Neutrophil (primary cell): Measurements from ENCODE around the gene BLVRB.

Experiments
- H3K27ac ChIP-seq: fragments of 200-600 bp; sonication (generic); 2 replicates; pipeline ENCODE4 v1.5.1; 2016; ENCODE audit warnings: mild to moderate bottlenecking, moderate library complexity
- H3K27me3 ChIP-seq: fragments of 200-600 bp; sonication (generic); 2 replicates; pipeline ENCODE4 v1.6.0; 2016; ENCODE audit warnings: mild to moderate bottlenecking
- H3K36me3 ChIP-seq: fragments of 200-600 bp; sonication (generic); 2 replicates; pipeline ENCODE4 v1.5.1; 2017
- H3K4me1 ChIP-seq, 2 experiments: fragments of 200-600 bp in 1 of 2; sonication (generic) in 1 of 2; 1 replicate in 1 of 2; 2 replicates in 1 of 2; pipeline versions ENCODE4 v1.5.1 to v1.6.1; 2013 to 2016; ENCODE audit warnings: low read depth in 1 of 2, low read length in 1 of 2, mild to moderate bottlenecking in 1 of 2, moderate library complexity in 1 of 2; ENCODE audit not compliant: control insufficient read depth in 1 of 2, insufficient read depth in 1 of 2
- H3K4me3 ChIP-seq, 2 experiments: fragments of 200-600 bp in 1 of 2; sonication (generic) in 1 of 2; 1 replicate in 1 of 2; 2 replicates in 1 of 2; pipeline ENCODE4 v1.5.1; 2013 to 2016; ENCODE audit warnings: low read depth in 1 of 2, low read length in 1 of 2, mild to moderate bottlenecking in 1 of 2, moderate library complexity in 1 of 2
- H3K9me3 ChIP-seq: fragments of 200-600 bp; sonication (generic); 2 replicates; pipeline ENCODE4 v1.5.1; 2016
- TF ChIP-seq, protein P1 (sequence below): fragments of 200-600 bp; sonication (generic); IDR thresholded peaks from 2 replicates; pipeline ENCODE4 v1.5.1; 2016; ENCODE audit warnings: antibody characterized with exemption

The BLVRB gene

DNA sequence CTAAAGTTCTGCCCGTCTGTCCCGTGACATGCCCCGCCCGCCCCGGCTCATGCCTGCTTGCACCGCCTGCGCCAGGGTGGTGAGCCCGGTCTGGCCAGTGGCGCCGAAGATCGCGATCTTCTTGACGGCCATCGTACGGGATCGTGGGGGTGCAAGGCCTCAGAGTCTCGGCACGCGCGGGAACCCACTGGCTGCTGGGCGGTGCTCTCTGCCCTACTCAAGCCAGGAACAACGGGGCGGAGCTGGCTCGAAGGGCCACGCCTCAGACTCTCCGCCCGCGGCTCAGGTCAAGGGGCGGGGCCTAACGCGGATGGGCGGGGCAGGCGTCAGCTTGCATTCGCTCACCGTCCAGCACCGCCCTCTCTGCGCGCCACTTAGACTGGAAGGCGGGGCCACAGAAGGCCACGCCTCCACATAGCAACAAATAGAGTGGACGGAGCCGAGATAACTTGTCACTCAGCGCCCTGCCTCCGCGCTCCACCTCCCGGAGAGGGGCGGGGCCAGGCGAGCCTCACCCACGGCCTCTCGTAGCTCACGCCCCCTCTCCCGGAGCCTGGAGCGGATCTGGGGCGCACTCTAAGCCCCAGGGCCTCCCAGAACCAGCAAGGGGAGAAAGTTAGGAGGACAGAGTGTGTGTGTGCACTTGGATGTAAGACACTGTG lies at the start of gene BLVRB:
Gene BLVRB, minus strand, starts transcription at position 189 of the 662 bp plus-strand sequence. Its CDS starts 57 bp downstream, at position 132.
- Histone ChIP-seq H3K36me3 (no peaks in the 10 kb centered on the region), H3K27ac (peak within 1 kb of the TSS; percentile 66), H3K9me3 (no peaks in the 10 kb centered on the region), H3K27me3 (peaks cover 51% of the 10 kb centered on the region), H3K4me1 (peaks cover 41 to 45% of the 10 kb centered on the region in 2 experiments), H3K4me3 (peak within 1 kb of the TSS; percentile 70 to 83)
- TF ChIP-seq, protein P1, sequence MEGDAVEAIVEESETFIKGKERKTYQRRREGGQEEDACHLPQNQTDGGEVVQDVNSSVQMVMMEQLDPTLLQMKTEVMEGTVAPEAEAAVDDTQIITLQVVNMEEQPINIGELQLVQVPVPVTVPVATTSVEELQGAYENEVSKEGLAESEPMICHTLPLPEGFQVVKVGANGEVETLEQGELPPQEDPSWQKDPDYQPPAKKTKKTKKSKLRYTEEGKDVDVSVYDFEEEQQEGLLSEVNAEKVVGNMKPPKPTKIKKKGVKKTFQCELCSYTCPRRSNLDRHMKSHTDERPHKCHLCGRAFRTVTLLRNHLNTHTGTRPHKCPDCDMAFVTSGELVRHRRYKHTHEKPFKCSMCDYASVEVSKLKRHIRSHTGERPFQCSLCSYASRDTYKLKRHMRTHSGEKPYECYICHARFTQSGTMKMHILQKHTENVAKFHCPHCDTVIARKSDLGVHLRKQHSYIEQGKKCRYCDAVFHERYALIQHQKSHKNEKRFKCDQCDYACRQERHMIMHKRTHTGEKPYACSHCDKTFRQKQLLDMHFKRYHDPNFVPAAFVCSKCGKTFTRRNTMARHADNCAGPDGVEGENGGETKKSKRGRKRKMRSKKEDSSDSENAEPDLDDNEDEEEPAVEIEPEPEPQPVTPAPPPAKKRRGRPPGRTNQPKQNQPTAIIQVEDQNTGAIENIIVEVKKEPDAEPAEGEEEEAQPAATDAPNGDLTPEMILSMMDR: peak; percentile 42

DNA sequence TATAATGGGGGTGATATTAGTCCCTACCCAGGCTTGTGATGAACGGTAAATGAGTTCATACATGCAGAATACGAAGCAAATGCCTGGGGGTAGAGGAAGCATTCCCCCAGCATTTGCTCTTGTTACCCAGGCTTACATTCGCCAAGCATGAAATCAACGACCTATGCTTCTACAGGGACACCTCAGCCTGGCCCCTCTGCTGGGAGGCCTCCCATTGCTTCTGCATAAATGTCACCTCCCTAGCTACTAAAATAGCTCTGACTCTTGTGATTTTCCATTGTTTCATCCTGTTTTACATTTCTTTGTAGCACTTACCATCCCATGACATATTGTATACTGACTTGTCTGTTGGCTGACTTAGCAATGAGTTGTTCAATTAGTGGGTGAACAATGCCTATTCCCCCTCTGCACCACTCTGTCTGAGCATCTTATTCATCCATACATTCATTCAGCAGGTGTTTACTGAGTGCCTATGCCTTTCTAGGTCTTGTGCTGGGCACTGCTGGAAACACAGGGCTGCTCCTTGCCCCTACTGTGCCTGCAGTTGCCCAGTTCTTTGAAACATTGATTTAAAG lies 48.3 kb upstream of the BLVRB start:
- Histone ChIP-seq H3K27ac (no peak overlapping the region), H3K9me3 (no peaks in the 10 kb centered on the region), H3K4me3 (no peak overlapping the region), H3K36me3 (no peaks in the 10 kb centered on the region), H3K4me1 (no peaks in the 10 kb centered on the region), H3K27me3 (peaks cover 93% of the 10 kb centered on the region)
- TF ChIP-seq, protein P1: no peak

DNA sequence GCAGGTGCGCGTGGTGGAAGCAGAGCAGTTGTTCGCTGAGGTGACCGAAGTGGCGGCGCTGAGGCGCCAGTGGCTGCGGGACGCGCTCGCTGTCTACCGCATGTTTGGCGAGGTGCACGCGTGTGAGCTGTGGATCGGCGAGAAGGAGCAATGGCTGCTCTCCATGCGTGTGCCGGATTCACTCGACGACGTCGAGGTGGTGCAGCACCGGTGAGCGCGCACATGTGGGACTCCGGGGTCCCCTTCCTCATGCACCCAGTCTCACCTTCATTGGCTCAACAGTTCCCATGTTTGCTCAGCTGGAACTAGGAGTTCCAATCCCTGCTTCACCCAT lies 47.8 kb upstream of the BLVRB start:
- no peaks in the 10 kb centered on the region for H3K4me1 ChIP-seq
- H3K4me3 ChIP-seq: no peak overlapping the region
- H3K9me3 ChIP-seq: no peaks in the 10 kb centered on the region
- TF ChIP-seq, protein P1: no peak
- H3K36me3 ChIP-seq: no peaks in the 10 kb centered on the region
- H3K27me3 ChIP-seq: peaks cover 93% of the 10 kb centered on the region
- no peak overlapping the region for H3K27ac ChIP-seq

DNA sequence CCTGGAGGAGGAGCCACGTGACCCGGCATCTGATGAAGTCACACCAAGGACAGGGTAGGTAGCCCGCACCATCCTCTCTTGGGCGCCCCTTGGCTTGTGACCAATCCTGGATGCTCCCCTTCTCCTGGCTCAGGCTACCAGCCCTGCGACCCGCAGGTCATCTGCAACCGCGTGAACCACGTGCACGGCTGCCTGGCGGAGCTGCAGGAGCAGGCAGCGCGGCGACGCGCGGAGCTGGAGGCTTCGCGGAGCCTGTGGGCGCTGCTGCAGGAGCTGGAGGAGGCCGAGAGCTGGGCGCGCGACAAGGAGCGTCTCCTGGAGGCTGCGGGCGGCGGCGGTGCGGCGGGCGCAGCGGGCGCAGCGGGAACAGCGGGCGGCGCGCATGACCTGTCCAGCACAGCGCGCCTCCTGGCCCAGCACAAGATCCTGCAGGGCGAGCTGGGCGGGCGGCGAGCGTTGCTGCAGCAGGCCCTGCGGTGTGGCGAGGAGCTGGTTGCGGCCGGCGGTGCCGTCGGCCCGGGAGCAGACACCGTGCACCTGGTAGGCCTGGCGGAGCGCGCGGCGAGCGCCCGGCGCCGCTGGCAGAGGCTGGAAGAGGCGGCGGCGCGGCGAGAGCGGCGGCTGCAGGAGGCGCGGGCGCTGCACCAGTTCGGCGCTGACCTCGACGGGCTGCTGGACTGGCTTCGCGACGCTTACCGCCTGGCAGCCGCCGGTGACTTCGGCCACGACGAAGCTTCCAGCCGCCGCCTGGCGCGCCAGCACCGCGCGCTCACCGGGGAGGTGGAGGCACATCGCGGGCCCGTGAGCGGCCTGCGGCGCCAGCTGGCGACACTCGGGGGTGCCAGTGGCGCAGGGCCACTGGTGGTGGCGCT lies 47.2 kb upstream of the BLVRB start:
- TF ChIP-seq, protein P1: no peak
- H3K27me3 ChIP-seq: peaks cover 93% of the 10 kb centered on the region

DNA sequence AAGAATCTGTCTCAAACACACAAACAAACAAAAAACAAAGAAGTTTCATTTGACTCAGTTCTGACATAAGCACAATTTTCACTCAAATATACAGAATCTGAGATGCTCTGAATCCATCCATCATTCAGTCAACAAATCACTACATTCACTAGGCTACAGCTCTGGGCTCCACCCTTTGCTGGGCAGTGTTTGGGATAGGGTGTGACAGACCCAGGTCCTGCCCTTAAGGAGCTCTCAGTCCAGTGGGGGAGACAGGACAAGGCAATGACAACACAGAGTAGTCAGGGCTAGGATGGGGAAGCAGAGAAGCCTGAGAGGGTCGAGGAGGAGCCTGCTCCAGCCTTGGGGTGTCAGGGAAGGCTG lies 46.5 kb upstream of the BLVRB start:
- TF ChIP-seq, protein P1: no peak
- H3K36me3 ChIP-seq: no peaks in the 10 kb centered on the region
- H3K27me3 ChIP-seq: peaks cover 89% of the 10 kb centered on the region

More for the DNA sequence above, 47.2 kb upstream of the BLVRB start:
- Histone ChIP-seq H3K4me1 (no peaks in the 10 kb centered on the region), H3K27ac (no peak overlapping the region), H3K36me3 (no peaks in the 10 kb centered on the region), H3K9me3 (no peaks in the 10 kb centered on the region), H3K4me3 (no peak overlapping the region)

More for the DNA sequence above, 46.5 kb upstream of the BLVRB start:
- Histone ChIP-seq H3K9me3 (no peaks in the 10 kb centered on the region), H3K27ac (no peak overlapping the region), H3K4me1 (no peaks in the 10 kb centered on the region), H3K4me3 (no peak overlapping the region)
